HPDE6-E6E7 (cell line): ENCODE results near the gene PPP1R12C.
"Not testable (repeated sequence)": the region's sequence is repeated elsewhere in the genome, so short reads cannot be mapped to it uniquely, and the experiment has no call there.

ENCODE experiments used
- DNase-seq: peaks from one replicate; pipeline ENCODE4 v3.0.0; 2011; ENCODE audit warnings: missing footprints; ENCODE audit errors: extremely low spot score

The PPP1R12C gene

DNA sequence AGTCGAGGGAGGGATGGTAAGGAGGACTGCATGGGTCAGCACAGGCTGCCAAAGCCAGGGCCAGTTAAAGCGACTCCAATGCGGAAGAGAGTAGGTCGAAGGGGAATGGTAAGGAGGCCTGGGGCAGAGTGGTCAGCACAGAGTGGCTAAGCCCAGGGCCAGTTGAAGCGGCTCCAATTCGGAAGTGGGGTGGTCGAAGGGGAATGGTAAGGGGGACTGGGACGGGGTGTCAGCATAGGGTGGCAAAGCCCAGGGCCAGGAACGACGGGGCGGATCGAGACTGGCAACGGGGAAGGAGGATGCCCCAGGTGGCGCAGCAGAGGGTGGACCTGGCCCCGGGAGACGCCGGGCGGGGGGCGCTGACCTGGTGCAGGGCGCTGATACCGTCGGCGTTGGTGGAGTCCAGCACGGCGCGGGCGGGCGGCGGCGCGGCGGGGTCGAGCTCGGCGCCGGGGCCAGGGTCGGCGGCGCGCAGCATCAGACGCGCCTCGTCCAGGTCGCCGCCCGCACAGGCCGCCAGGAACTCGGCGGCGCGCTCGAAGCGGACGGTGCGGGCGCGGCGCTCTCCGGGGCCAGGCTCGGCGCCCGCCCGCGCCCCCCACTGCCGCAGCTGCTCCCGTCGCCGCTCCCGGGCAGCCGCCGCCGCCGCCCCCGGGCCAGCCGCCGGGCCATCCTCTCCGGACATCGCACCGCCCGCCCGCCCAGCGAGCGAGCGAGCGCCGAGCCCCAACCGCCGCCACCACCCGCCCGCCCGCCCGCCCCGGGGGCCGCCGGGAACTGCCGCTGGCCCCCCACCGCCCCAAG, at the start of gene PPP1R12C:
Gene PPP1R12C, minus strand, starts transcription at position 779 of the 804 bp plus-strand sequence. Its CDS starts 94 bp downstream, at position 685.
- no peak for DNase-seq

DNA sequence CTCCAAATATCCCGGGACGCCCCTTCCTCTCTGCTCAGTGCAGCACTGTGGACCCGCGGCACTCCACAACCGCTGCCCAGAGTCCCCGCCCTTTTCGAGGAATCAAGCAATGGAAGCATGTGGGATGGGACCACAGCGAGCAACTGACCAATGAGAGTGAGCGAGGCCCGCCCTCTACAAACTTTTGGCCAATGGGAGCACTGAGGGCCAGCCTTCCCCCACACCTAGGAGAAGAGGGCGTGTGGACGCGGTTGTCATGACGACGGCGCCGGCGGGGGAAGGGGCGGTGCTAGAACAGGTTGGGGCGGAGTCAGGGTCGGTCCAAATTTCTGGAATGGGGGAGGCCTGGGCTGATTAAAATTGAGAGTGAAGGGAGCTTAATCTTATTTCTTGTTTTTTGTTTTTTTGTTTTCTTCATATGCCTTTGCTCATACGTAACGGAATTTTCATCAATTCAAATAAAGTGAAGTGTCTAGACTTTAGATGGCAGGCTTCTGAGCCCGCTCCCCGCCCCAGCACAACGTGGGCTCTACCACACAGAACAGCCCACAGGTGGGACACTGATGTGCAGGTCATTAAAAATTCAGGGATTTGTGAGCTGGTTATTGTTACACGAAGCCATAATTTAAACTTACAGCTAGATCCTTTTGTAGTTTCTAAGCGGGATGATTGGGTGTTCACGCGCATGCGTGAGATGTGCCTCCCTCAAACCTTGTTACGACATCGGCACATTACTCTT, 49.3 kb upstream of the PPP1R12C start, which contains the start of gene DNAAF3:
Gene DNAAF3, minus strand, starts transcription at position 84 of the 739 bp plus-strand sequence. CDS start 200 bp downstream, outside the sequence.
- DNase-seq = peak; percentile 100

DNA sequence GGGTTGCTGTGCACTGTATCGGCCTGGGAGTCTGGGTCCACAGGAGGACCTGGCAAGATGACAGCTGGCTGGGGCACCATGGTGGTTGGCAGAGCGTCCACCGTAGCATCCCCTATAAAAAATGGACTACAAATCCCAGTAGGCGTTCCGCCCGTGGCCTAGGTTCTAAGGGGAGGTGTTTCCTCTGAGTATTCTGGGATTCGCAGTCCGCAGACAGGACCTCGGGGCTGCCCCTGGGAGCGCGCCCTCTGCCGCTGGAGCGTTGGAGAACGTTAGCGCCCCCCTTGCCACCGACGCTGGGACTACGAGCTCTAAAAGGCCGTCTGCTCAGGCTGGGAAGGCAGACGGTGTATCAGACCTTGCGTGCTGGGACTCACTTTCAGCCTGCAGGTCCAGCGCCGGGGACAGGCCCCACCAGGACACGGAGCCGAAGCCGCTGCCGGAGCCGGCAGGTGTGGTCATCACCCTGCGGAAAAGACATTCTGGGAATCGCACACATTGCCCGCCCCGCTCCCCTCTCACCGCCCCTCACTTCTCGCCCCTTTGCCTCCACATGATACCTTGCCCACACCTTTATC, 48.6 kb upstream of the PPP1R12C start:
- DNase-seq = peak; percentile 54

DNA sequence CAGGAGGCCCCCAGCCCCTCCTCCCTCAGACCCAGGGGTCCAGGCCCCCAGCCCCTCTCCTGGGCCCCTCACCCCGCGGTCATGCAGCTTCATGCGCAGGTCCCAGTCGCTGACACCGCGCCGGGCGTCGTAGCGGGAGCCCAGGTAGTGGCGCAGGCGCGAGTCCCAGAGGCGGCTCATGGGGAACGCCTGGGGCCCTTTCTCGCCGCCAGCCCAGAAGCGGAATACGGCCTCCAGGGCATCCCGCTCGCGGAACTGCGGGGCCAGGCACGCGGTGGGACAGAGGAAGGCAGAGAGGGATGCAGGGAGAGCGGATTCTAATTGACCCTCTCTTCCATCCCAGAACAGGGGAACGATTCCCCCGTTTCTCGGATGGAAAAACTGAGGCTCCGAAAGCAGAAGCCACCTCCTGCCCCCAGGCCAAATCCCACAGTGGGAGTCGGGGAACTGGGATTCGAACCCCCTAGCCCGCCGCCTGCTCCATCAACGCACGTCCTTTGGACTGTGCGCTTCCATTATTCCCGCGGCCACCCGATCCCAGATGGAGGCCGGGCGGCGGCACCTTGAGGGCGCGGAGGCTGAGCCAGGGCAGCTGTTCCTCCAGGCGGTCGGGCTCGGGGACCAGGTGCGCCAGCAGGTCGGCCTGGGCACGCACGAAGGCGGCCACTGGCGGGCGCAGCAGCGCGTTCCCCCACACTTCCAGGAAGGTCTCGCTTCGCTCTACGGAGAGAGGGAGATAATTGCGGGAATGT, 44.3 kb upstream of the PPP1R12C start:
- no peak for DNase-seq

DNA sequence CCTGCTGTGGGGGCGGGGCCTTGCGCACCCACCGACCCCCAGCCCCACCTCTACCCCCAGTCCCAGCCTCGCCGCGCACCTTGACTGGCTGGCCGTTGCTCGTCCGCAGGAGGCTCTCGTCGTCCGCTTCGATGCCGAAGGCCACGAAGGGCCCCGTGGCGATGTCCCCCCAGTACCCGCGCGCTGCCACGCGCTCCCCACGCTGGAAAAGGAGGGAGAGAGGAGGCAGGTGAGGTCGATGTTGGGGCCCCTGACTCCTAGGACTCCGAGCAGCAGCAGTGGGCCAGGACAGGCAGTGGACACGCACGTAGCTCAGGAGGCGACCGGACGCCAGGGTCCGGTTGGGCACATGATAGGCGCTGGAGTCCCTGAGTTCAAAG, 43.5 kb upstream of the PPP1R12C start:
- DNase-seq = no peak

DNA sequence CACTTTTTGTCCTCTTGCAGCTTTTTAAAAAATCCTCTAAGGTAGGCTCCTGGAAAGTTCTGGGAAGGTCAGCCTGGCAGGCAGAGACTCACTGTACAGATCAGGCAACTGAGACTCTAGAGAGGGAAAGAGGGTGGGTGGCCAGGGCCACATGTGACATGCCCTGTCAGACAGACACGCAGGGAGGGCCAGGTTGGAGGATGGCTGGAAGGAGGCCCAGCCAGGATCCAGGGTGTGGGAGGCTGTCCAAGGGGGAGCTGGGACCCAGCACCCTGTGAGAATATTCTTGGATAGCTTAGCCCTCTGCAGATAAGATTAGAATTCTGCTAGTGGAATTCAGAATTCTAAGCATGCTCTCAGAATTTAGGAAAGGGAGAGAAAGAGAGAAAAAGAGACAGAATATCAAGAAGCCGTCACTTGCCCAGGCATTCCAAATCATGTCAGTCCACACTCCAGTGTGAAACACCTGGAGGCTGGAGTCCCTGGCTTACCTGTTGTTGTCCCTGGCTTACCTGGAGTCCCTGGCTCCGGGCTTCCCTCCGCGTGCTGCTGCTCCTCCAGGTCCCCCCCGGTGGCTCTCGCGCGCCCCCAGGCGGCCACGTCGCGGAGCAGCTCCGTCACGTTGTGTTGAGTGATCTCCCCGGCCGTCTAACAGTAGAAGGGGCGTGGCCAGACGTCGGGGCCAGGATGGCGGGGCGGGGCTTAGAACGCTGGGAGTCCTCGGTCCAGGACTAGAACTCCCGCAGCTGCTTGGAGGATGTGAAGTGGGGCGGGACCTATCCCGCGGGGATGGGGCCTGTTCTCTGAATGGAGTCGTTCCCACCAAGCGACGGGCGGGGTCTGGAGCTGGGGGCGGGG, 42.9 kb upstream of the PPP1R12C start:
- DNase-seq = peak; percentile 95

DNA sequence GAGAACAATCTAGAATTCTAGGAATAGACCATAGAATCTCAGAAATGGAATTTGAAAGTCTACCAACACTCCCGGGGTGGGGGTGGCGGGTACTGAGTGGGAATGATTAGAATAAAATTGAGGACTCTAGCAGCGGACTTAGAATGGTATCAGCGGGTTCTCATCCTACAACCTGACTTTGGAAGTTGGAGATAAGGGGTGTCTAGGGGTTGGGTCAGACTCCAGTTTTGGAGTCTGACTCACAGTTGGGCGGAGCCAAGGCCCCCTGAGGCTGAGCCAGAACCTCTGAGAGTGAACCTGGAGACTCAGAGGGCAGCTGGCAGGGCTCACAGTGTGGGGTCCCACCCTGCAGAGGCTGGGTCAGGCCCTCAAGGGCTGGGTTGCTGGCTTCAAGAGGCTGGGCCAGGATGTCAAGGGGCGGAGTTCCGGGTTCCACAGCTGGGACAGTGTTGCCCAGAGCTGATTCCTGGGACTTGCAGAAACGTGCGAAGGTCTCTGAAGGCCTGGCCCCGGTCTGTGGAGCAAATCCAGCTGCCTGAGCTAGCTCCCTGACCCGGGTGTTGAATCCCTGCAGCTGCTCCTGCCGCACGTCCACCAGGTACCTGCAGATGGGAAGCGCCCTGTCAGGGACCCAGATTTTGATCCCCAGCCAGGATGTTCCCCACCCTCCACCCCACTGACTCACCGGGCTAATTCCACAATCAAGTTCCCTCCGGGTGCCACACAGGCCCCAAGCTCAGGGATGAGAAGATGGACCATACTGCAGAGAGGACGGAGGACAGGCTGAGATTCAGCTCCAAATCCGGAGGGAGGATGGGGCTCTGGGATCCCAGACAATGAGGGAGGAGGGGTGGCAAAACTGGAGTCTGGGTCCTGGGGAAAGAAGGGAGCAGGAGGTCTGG, 41.7 kb upstream of the PPP1R12C start:
- DNase-seq = no peak

DNA sequence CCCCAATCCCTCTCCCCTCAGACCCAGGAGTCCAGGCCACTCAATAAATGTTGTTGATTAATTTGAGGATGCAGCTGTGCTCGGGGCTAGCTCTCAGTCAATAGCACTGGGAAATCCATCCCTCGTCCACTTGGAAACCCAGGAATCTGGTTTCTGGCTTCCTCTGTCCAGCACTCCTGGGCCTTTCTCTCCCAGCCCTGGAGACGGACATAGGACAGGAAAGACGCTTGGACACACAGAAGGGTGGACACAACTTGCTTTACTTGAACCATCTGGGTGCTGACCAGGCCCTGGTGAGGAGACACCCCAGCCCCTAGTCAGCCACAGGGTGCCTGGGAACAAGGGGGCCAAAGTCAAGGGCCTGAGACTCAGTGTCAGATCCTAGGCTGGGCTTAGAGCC, 41.0 kb upstream of the PPP1R12C start:
- no peak for DNase-seq

DNA sequence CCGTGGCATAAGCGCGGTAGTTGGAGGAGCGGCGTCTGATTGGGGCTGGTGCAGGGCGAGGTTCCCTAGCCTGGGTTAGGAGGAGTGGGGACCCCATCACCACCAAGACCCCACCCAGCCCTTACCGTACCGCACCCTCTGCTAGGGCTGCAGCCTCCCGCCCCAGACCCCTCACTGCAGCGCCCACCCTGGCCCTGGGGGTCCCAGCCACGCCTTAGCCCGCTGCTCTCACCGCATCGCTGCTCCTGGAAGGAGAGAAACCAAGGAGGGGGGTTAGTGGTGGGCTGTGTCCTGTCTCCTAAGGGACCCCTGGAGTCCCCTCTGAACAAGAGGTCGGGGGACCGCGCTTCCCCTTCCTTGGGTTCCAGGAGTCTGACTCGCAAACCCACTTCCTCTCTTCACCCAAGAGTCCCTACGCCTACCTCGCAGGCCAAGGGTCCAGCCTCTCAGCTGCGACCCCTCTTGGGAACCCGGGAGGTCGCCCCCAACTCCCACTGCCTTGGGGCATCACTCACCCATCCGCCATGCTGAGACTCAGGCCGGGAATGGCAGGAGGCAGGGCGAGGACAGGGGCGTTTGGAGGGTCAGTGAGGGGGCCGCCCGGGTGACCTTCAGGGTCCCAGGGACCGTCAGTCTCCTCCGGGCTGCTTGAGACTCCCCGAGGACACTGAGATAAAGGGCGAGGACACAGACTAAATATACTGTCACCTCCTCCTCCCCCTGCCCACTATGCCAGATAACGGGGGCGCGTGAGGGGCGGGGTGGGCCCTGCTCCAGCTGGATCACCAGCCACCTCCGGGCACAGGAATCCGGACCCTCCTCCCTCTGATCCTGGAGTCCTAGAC, 39.8 kb upstream of the PPP1R12C start, which contains the start of gene TNNI3:
Gene TNNI3, minus strand, starts transcription at position 669 of the 845 bp plus-strand sequence. Its CDS starts 143 bp downstream, at position 526.
- DNase-seq = no peak

DNA sequence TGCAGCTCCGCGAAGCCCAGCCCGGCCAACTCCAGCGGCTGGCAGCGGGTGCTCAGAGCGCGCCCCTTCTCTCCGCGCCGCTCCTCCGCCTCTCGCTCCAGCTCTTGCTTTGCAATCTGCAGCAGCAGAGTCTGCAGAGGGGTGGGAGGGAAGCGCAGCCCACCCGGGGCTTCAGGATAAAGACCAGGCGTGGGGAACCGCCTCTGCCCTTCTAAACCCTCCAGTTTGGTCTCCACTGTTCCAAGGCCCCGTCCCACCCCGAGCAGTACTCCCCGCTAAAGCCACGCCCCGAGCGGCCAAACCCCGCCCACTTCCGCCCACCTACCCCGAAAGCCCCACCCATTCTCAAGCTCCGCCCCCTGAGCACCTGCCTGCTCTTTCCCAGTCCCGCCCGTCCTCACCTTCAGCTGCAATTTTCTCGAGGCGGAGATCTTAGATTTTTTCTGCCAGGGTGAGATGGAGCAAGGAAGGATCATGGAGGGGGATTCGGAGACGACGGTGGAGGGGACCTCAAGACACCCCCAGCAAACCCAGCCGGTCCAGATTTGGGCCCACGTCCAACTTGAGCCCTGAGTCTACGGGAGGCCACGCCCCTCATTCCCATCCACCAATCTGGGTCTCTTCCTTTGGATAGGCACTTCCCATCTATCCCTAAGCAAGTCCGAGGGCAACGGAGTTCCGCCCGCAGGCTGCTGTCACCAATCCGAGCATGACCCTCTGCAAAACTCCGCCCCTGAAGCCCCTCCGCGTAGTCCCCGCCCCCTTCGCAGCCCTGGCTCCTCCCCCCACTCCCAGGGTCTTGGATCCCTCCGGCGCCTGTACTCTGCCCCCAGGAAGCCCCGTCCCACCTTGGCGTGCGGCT, 39.0 kb upstream of the PPP1R12C start:
- peak; percentile 76 for DNase-seq

DNA sequence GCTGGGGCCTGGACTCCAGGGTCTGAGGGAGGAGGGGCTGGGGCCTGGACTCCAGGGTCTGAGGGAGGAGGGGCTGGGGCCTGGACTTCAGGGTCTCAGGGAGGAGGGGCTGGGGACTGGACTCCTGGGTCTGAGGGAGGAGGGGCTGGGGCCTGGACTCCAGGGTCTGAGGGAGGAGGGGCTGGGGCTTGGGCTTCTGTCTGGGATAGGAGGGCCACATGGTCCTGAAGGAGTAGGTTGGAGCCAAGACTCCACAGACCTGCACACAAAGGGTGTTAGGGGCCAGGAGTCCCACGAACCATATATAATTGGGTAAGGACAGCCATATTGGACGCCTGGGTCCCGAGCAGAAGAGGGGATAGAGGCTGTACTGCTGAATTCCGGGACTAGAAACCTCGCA, 38.3 kb upstream of the PPP1R12C start:
- DNase-seq = not testable (repeated sequence)

DNA sequence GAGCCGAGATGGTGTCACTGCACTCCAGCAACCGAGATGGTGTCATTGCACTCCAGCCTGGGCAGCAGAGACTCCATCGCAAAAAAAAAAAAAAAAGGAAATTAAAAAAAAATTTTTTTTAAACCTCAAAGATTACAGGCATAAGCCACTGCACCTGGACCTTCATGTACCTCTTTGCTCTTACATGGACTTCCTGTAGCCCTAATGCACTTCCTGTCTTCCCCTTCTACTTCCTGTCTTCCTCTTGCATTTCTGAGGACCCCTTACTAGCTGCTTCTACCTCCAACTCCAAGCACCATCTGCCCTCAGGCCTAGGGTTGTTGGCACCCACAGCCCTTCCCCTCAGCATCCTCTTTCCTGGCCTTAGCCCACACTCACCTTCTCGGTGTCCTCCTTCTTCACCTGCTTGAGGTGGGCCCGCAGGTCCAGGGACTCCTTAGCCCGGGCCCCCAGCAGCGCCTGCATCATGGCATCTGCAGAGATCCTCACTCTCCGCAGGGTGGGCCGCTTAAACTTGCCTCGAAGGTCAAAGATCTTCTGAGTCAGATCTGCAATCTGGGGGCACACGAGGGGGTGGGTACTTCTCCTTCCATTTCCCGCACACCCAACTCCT, 36.3 kb upstream of the PPP1R12C start:
- DNase-seq = no peak

DNA sequence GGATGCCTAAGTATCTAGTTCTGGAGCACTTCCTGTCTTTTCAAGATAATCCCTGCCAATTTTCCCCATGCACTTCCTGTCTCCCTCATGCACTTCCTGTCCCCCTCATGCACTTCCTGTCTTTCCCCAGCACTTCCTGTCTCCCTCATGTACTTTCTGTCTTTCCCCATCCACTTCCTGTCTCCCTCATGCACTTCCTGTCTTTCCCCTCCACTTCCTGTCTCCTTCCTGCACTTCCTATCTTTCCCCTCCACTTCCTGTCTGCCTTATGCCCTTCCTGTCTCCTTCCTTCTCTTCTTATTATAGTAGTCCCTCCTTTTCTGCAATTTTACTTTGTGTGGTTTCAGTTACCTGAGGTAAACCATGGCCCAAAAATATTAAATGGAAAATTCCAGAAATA, 34.6 kb upstream of the PPP1R12C start:
- no peak for DNase-seq

DNA sequence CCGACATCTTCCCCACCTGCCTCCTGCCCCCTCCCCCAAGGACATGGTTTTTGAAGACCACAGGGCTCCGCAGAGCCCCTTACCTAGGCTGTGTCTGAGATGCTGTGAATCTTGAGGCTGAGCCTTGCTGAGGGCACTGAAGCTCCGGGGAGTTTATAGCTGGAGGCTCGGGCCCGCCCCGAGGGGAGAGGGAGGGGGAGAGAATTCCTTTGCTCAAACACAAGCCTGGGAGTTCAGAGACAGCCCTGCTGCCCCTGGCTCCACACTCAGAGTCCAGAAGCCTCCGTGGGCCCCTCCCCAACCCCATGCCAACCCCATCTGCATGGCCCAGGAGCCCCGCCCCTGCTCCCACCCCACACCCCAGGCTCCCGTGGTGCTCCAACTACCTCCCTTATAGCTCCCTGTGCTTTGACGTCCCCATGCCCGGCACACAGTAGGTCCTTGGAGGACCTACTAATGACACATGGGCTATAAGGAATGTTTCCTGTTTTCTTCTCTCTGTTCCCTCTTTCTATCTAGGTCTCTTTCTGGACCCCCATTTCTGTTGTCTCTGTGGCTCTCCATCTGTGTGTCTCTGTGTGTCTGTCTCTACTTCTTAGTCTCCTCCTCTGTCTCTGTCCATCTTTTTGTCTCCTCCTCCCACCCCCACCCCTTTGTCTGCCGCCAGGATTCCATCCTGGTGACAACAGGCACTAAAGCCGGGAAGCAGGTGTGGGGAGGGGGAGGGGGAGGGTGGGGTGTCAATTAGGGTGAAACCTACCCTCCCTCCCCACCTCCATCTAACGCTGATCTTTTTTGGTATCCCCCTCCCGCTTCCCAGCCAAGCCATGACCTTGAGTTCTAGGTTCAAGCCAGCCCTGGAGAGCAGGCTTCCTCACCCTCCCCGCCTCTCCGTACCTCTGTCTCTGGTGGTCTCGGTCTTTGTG, 31.9 kb upstream of the PPP1R12C start, which contains the start of gene TNNT1:
Gene TNNT1, minus strand, starts transcription at position 129 of the 926 bp plus-strand sequence. CDS start 2,049 bp downstream, outside the sequence.
- no peak for DNase-seq

DNA sequence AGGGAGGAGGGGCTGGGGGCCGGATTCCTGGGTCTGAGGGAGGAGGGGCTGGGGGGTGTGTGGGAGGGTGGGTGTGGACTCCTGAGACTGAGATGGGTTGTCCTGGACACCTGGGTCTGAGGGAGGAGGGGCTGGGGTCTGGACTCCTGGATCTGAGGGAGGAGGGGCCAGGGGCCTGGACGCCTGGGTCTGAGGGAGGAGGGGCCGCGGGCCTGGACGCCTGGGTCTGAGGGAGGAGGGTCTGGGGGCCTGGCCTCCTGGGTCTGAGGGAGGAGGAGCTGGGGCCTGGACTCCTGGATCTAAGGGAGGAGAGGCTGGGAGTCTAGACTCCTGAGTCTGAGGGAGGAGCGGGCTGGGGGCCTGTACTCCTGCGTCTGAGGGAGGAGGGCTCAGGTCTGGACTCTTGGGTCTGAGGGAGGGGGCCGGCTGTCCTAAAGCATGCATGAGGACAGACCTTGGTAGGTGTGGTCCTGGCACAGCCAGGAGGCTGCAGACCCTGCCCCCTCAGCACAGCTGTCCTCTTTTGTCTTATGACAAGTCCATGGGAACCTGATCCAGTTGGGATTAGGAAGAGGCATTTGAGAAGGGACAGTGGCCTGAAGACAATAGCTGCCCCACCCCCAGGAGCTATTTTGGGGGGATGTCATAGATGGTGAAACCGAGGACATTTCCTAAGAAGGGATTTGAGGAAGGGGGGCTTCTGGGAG, 30.3 kb upstream of the PPP1R12C start:
- DNase-seq = no peak
